SIG-M5 treated with dmso at 0.1 percent for 504 hours (cell line): ENCODE results near the gene MYH7B.

Source experiments
- DNase-seq: peaks from one replicate; lab custom pipeline; 2025; ENCODE audit not compliant: unreplicated experiment; lab: John Stamatoyannopoulos, UW

Gene MYH7B

DNA sequence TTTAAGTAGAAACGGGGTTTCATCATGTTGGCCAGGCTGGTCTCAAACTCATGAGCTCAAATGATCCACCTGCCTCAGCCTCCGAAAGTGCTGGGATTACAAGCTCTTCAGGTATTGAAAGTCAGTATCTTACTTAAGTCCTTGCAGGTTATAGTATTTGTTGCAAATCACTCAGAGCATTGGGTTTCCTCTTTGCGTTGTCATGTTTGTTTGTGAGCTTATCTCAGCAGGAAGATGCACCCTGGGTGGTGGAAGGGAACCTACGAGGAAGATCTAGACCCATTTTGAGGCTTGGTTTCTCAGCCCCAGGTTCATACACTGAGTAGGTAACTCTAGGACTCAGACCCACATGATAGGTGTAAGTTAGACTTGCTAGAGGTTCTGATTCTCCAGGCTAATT is 18.6 kb downstream of the MYH7B start:
- no peak for DNase-seq

DNA sequence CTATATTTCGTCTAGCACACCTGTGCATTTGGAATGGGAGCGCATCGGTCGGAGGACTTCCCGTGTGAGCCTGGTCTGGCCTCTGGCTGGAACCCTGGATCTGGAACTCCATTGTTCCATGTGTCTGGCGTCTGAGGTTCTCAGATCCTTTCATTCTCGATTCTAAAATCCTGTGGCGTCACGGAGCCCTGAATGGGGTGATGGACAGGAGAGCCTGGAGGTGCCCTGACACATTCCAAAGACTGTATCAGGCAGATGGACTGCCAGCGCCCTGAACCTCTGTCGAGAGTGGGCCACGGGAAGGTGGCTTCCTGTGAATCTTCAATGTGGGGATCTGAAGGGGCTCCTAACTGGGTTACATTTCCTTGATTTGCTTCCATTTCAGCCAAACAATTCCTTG is 20.6 kb downstream of the MYH7B start:
- DNase-seq, result no peak

DNA sequence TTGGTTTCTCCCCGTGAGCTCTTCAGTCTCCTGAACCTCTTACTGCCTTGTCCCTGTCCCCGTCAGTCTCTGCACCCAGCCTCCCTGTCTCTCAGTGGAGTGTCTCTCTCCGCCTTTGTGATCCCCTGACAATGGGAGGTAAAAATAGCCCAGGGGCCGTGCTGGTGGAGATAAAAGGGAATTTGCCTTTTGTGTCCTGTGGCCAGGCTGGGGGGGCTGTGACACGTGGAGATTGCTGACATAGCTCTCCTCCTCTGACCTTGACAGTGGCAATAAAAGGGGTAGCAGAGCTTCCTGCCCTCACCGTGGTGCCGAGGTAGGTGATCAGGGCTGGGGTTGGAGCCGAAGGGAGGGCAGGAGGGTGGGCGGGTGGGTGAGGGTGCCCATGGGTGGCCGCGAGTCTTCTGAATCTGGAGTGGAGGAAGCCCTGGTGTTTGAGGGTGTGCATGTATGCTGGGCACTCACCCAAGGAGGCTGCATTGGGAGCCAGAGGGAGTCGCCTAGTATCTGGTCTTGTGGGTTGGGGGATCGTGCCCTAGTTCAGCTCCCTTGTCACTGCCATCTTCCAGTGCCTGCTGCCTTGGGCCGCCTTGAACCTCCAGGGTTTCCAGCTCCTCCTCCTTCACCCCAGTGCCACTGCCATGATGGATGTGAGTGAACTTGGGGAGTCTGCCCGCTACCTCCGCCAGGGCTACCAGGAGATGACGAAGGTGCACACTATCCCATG is 21.9 kb downstream of the MYH7B start:
- no peak for DNase-seq

DNA sequence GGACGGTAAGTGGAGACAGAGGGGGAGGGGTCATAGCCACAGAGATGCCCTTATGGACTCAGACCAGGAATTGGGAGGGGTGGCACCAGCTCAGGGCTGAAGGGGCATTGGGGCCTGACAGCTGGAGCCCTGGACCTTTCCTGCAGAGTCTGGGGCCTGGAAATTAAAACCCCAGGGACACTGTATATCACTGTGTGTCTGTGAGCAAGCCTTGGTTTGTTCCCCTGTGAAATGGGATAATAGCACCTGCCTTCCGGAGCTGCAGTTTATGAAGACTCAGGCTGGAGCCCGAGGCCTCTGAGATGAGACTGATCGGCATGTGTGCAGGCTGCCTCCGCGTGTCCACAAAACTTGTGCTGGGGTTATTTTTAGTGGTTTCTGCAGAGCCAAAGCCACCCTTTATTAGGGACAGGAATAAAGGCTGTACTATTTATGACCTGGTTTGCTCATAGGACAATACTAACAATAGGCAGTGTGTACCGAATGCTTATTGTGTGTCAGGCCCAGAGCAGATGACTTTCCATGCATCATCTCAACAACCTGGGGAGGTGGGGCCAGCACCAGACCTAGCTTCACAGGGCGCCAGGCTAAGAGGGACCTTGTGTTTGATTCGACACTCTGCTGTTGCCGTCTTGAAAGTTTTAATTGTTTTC is 22.6 kb downstream of the MYH7B start:
- no peak for DNase-seq

- DNase-seq, result no peak
Measured at GRCh38 chr20:34979366-34980153, 23.9 kb downstream of the MYH7B start.

DNA sequence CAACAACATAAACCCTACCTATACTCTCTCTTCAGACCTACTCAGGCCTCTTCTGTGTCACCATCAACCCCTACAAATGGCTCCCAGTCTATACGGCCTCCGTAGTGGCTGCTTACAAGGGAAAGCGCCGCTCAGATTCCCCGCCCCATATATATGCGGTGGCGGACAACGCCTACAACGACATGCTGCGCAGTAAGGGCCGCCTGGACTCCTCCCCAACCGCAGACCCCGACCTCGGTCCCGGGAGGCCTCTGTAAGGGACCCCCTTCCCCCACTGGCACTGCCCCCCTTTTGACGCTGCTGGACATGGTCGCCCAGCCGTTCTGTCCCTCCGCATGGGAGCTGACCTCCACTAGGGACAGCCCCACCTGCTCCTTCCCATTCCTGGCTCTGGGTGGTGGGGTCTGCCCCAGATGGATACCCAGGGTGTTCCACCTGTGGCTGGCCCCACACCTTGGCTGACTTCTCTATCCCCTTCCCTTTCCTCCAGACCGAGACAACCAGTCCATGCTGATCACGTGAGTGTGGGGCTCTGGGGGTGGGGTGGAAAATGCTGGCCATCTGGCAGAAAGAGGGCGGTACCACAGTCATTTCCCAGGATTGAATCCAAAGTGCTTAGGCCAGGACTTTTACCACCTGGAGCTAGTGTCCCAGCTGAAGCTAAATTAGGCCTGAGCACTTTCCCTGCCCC is 25.0 kb downstream of the MYH7B start:
- DNase-seq, result no peak

DNA sequence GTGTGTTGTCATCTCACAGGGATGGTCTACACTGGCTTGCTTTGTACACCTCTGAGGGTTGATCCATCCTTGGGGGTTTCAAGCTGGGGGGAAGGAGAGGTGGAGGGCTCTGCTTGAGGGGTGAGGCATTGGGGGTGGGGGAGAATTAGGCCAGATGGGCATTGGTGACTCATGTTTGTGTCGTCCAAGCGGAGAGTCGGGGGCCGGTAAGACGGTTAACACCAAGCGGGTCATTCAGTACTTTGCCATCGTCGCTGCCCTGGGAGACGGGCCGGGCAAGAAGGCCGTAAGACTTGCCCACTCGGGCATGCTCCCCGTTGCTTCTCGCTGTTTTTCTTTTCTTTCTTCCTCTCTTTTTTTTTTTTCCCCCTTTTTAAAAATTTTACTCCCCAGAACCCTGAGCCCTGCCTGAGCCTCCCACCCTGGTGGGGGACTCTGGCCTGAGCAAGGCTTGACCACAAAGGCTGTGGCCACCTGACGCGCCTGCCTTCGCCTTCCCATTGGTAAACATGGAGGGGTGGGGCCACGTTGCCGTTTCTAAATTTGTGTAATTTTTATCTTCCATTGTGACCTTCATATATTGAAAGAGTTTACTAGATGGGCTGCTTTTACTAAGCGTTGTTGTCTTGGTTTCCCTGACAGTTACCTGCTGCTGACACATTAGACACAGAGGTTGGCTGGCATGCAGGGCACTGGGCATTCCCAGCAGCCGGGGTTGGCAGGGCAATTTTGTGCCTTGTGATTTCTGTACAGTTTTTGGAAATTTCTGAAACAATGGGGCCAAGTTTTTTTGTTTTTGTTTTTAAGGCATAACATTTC is 26.8 kb downstream of the MYH7B start:
- DNase-seq, result no peak

DNA sequence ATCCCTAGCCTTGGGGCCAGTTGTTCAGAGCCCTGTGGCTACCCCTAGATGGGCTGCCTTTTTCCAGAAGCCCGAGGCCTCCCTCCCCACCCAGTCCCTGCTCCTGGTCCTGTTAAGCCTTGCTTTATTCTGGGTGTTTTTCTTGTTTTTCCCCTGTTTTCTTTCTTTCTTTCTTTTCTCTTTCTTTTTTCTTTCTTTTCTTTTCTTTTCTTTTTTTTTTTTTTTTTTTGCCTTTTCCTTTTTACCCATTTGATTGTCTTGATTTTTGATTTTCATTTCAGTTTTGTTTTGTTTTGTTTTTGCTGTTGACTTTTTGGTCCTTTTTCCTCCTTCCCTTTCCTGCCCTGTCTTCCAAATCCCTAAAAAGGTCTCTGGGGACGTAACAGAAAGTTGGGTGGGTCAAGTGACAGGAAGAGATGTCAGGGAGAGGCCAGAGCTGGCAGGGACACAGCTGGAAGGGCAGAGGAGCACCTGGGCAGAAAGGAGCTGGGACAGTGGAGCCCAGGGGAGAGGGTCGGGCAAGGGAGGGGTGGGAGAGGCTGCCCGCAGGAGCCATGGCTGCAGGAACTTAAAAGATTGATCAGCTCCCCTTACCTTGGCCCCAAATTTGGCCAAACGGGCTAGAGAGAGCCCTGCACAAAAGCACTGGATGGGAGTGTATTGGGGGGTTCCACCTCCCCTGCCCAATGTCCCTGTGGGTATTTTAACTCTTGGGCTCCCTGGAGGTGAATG is 27.6 kb downstream of the MYH7B start:
- DNase-seq, result no peak

DNA sequence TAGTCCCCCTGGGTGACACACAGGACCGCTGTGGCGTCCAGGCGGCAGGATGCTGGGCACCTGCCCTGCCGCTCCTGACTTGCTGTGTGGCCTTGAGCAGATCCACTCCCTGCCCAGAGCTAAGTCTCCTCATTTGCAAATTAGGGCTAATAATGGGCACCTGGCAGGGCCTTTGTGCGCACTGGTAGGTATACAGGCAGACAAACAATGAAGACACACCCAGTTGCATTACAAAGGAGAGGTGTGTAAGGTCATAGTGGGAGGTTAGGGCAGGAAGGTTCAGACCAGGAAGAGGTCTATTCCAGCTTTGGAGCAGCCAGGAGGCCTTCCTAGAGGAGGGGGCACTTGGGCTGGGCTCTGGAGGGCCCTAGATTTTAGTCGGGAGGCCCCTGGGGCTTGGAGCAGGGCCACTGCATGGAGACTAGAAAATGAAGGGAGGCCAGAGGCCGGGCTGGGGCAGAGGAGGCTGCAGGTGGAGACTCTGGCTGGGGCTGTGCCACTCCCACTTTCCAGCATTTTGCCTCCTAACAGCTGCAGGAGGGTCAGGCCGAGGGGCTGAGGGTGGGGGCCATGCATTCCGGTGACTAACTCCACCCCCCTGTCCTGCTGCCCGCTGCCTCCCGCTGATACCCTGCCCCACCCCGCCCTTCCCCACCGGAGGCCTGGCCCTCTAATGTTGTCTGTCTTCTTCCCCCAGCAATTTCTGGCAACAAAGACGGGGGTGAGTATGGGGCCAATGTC is 28.5 kb downstream of the MYH7B start:
- no peak for DNase-seq

GRCh38 chr20:34984756-34985261 is 29.1 kb downstream of the MYH7B start:
- no peak for DNase-seq

DNA sequence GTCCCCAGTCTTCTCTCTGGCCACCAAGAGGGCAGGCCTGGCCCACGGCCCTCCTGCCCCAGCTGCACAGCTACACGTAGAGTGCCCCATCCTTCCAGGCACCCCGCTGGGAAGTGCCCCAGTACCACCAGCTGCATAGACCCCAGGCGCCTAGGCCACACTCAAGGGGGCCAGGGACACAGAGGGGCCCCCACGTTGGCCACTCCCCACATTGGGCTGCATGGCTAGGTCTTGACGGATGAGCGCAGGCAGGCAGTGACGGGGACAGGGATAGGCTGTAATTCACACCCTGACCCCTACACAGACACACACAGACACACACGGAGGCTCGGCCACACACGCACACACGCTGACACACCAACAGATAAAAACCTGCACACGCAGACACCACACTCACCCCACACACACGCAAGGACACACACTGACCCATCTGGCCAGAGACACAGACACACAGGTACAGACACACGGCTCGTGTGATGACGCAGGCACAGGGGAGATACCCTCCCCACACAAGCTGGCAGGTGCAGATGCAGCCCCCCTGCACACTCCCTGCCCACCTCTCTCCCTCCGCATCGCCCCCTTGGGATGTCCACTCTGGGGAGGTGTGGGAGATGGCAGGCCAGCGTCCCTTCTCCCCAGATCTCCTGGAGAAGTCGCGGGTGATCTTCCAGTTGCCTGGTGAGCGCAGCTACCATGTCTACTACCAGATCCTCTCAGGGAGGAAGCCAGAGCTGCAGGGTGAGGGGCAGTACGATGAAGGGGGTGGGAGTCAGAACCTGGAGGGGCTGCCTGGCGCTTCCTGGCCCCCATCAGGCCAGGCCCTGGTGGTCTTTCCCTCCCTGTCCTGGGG is 30.0 kb downstream of the MYH7B start:
- DNase-seq, result no peak

DNA sequence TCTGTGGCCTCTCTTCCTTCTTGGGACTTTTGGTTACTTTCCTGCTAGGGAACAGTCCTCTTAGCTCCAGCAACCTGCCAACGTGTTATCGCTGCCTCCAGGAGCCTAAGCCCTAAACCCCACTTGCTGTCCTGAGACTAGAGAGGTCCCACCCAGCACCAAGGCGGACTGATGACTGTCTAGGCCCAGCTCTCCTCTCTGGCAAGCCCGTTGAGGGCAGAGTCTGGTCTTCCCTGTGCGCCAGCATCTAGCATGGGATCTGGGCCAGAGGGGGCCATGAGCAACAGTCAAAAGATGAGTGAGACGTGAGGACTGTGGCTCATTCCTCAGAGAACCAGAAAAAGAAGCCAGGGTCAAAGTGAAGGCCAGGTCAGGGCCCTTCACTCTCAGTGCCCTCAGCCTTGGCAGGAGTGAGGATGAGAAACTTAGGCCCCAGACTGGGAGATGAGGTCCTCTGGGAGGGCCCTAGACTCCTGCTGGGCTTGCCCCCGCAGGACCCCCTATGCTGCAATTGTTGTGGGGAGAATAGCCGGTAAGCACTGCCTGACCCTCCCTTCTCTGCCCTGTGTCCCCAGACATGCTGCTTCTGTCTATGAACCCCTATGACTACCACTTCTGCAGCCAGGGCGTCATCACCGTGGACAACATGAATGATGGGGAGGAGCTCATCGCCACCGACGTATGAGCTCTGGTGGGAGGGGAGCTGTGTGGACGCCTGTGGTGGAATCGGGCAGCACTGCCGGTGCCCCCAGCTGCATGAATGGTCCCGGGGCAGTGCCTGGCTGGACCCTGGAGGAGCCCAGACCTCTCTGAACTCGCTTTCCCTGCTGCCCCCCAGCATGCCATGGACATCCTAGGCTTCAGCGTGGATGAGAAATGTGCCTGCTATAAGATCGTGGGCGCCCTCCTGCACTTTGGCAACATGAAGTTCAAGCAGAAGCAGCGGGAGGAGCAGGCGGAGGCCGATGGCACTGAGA is 30.9 kb downstream of the MYH7B start:
- no peak for DNase-seq

GRCh38 chr20:34987288-34988190 is 31.9 kb downstream of the MYH7B start:
- no peak for DNase-seq

DNA sequence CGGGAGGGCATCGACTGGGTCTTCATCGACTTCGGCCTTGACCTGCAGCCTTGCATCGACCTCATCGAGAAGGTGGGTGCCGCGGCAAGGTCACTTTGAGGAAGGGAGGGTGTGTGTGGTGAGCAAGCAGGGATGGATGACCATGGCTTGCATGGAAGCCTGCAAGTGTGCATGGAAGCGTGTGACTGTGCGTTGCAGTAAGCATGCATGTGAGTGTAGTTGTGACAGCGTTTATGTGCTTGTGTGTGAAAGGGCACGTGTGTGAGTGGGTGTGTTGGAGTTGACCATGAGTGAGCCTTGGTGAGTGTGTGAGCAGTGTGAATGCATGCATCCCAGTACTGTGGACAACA is 32.5 kb downstream of the MYH7B start:
- DNase-seq, result no peak

DNA sequence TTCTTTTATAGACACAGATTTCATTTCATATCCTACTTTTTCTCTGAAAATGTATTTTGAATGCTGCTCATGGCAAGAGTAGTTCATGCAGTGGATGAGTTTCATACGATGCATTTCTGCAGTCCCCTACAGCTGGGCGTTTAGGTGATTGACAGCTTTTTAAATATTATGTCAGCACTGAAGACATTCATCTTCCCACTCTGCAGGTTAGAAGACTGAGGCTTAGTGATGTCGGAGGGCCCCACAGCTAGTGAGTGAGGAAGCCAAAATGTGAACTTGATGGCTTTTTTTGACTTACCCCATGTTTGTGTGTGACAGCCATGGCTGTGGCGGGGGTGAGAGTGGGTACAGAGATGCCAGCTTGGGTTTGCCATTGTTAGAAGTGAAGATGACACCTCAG is 33.5 kb downstream of the MYH7B start:
- DNase-seq, result no peak

GRCh38 chr20:34989670-34990069 is 34.0 kb downstream of the MYH7B start:
- no peak for DNase-seq
